Activated CD4-positive, alpha-beta T cell treated with anti-CD3 and anti-CD28 coated beads, Interleukin-2, amount 10 ng/mL, durations not matched to agents 7 days and 5 days (primary cell): ENCODE data around the gene OMA1. TPM values are rescaled to one million over a fixed set of nuclear protein-coding genes. Genes with fewer than 3 reads are reported as not detected.

Source experiments
- total RNA-seq, 2 experiments: library from RNA; stranded (reverse); gene quantifications; one replicate each; pipeline ENCODE4 v1.2.3, GENCODE V29; 2021

OMA1 gene
- total RNA-seq, 2 experiments from 2014 or later = 19.1 to 23.5 TPM

Other genes with a start within 250 kb of the OMA1 start
- not detected for gene TACSTD2, start 30.5 kb upstream of the OMA1 start, total RNA-seq
- 10 to 100 TPM; 45.8 to 47.4 TPM for gene MYSM1, start 153.3 kb upstream of the OMA1 start, total RNA-seq
- gene JUN, start 237.3 kb upstream of the OMA1 start, total RNA-seq = 10 to 100 TPM; 30.1 to 35.6 TPM